ENCODE results near the gene SRPX.

Gene SRPX

GRCh38 chrX:38175139-38175538, 45.5 kb downstream of the SRPX start:
- H2AFZ ChIP-seq (ENCODE audit: low read length), result no peak overlapping the region
- peaks cover 0 to 10% (median 0%) of the 10 kb centered on the region in 3 experiments for H3K27me3 ChIP-seq (ENCODE audit: control insufficient read depth in 3 of 3, insufficient read depth in 3 of 3, low read depth in 1 of 3, low read length in 3 of 3)
- H3K18ac ChIP-seq (ENCODE audit: low read length), result no peak overlapping the region
- H4K8ac ChIP-seq (ENCODE audit: low read depth, low read length), result no peak overlapping the region
- H3K9me3 ChIP-seq (replicated peaks in 1 of 2; ENCODE audit: control insufficient read depth in 2 of 2, insufficient read depth in 1 of 2, low read depth in 1 of 2, low read length in 2 of 2), result no peaks in the 10 kb centered on the region
- no peak overlapping the region for H2BK120ac ChIP-seq (ENCODE audit: low read depth, low read length)
- no peak overlapping the region for H3K23ac ChIP-seq (ENCODE audit: low read depth, low read length, poor library complexity)
- H3K36me3 ChIP-seq (replicated peaks in 1 of 2; ENCODE audit: control insufficient read depth in 2 of 2, insufficient read depth in 2 of 2, low read length in 2 of 2), result no peaks in the 10 kb centered on the region
- no peak overlapping the region for H2BK12ac ChIP-seq (ENCODE audit: low read length)
- peaks cover 0 to 1% of the 10 kb centered on the region in 2 donors for H3K4me1 ChIP-seq (ENCODE audit: control insufficient read depth in 2 of 2, insufficient read depth in 1 of 2, low read depth in 1 of 2, low read length in 2 of 2)
- WGBS, 2 donors (ENCODE audit: extremely low coverage in 2 of 2, insufficient read length in 2 of 2, insufficient replicate concordance in 1 of 2), result no CpG with 5 or more reads among the region's 3 CpGs
- no peak overlapping the region for H3K27ac ChIP-seq (replicated peaks; ENCODE audit: low read length)
- DNase-seq (ENCODE audit: low spot score), result peak; percentile 41
- H3K4ac ChIP-seq (ENCODE audit: low read length), result no peak overlapping the region
- no peak overlapping the region for H2AK5ac ChIP-seq (ENCODE audit: low read depth, low read length)
- H2BK15ac ChIP-seq (ENCODE audit: low read length), result no peak overlapping the region
- no peak overlapping the region for H3K9ac ChIP-seq (ENCODE audit: low read depth, low read length, poor library complexity)
- no peak overlapping the region for H3K4me3 ChIP-seq (ENCODE audit: low read length in 2 of 2)
- no peak overlapping the region for H4K91ac ChIP-seq (ENCODE audit: low read depth, low read length, poor library complexity)
- H3K14ac ChIP-seq (ENCODE audit: low read length), result no peak overlapping the region
- H2BK5ac ChIP-seq (ENCODE audit: low read length), result no peak overlapping the region
- H3K79me1 ChIP-seq (ENCODE audit: low read depth, low read length), result no peaks in the 10 kb centered on the region
- no peak overlapping the region for H3K4me2 ChIP-seq (ENCODE audit: insufficient read depth, low read length, poor library complexity, severe bottlenecking)

GRCh38 chrX:38172596-38172995, 48.1 kb downstream of the SRPX start:
- H2AK5ac ChIP-seq (ENCODE audit: low read depth, low read length), result no peak overlapping the region
- no peak overlapping the region for H3K4me2 ChIP-seq (ENCODE audit: insufficient read depth, low read length, poor library complexity, severe bottlenecking)
- H4K8ac ChIP-seq (ENCODE audit: low read depth, low read length), result no peak overlapping the region
- H2BK5ac ChIP-seq (ENCODE audit: low read length), result no peak overlapping the region
- H3K4me3 ChIP-seq (ENCODE audit: low read length in 2 of 2), result no peak overlapping the region
- H3K27me3 ChIP-seq (ENCODE audit: control insufficient read depth in 3 of 3, insufficient read depth in 3 of 3, low read depth in 1 of 3, low read length in 3 of 3), result peaks cover 0 to 4% (median 0%) of the 10 kb centered on the region in 3 experiments
- H2BK15ac ChIP-seq (ENCODE audit: low read length), result no peak overlapping the region
- no peaks in the 10 kb centered on the region for H3K9me3 ChIP-seq (replicated peaks in 1 of 2; ENCODE audit: control insufficient read depth in 2 of 2, insufficient read depth in 1 of 2, low read depth in 1 of 2, low read length in 2 of 2)
- DNase-seq (ENCODE audit: low spot score), result no peak
- WGBS, 2 donors (ENCODE audit: extremely low coverage in 2 of 2, insufficient read length in 2 of 2, insufficient replicate concordance in 1 of 2), result no CpG with 5 or more reads among the region's 3 CpGs
- H3K14ac ChIP-seq (ENCODE audit: low read length), result no peak overlapping the region
- no peak overlapping the region for H2BK120ac ChIP-seq (ENCODE audit: low read depth, low read length)
- no peak overlapping the region for H3K4ac ChIP-seq (ENCODE audit: low read length)
- no peak overlapping the region for H4K91ac ChIP-seq (ENCODE audit: low read depth, low read length, poor library complexity)
- H3K27ac ChIP-seq (replicated peaks; ENCODE audit: low read length), result no peak overlapping the region
- peaks cover 0 to 1% of the 10 kb centered on the region in 2 donors for H3K4me1 ChIP-seq (ENCODE audit: control insufficient read depth in 2 of 2, insufficient read depth in 1 of 2, low read depth in 1 of 2, low read length in 2 of 2)
- H3K36me3 ChIP-seq (replicated peaks in 1 of 2; ENCODE audit: control insufficient read depth in 2 of 2, insufficient read depth in 2 of 2, low read length in 2 of 2), result no peaks in the 10 kb centered on the region
- no peak overlapping the region for H2AFZ ChIP-seq (ENCODE audit: low read length)
- no peak overlapping the region for H3K23ac ChIP-seq (ENCODE audit: low read depth, low read length, poor library complexity)
- H3K9ac ChIP-seq (ENCODE audit: low read depth, low read length, poor library complexity), result no peak overlapping the region
- no peaks in the 10 kb centered on the region for H3K79me1 ChIP-seq (ENCODE audit: low read depth, low read length)
- H2BK12ac ChIP-seq (ENCODE audit: low read length), result no peak overlapping the region
- no peak overlapping the region for H3K18ac ChIP-seq (ENCODE audit: low read length)

GRCh38 chrX:38170556-38170955, 50.1 kb downstream of the SRPX start:
- Histone ChIP-seq H3K27me3 (ENCODE audit: control insufficient read depth in 3 of 3, insufficient read depth in 3 of 3, low read depth in 1 of 3, low read length in 3 of 3) (no peaks in the 10 kb centered on the region), H4K91ac (ENCODE audit: low read depth, low read length, poor library complexity) (no peak overlapping the region), H2BK120ac (ENCODE audit: low read depth, low read length) (no peak overlapping the region), H3K9ac (ENCODE audit: low read depth, low read length, poor library complexity) (no peak overlapping the region), H3K9me3 (replicated peaks in 1 of 2; ENCODE audit: control insufficient read depth in 2 of 2, insufficient read depth in 1 of 2, low read depth in 1 of 2, low read length in 2 of 2) (no peaks in the 10 kb centered on the region), H2BK5ac (ENCODE audit: low read length) (no peak overlapping the region), H3K4ac (ENCODE audit: low read length) (no peak overlapping the region), H3K79me1 (ENCODE audit: low read depth, low read length) (no peaks in the 10 kb centered on the region), H2AFZ (ENCODE audit: low read length) (no peak overlapping the region), H3K14ac (ENCODE audit: low read length) (no peak overlapping the region), H3K4me3 (ENCODE audit: low read length in 2 of 2) (no peak overlapping the region), H2BK15ac (ENCODE audit: low read length) (no peak overlapping the region), H4K8ac (ENCODE audit: low read depth, low read length) (no peak overlapping the region), H2AK5ac (ENCODE audit: low read depth, low read length) (no peak overlapping the region), H3K23ac (ENCODE audit: low read depth, low read length, poor library complexity) (no peak overlapping the region), H3K18ac (ENCODE audit: low read length) (no peak overlapping the region), H3K4me2 (ENCODE audit: insufficient read depth, low read length, poor library complexity, severe bottlenecking) (no peak overlapping the region), H3K4me1 (ENCODE audit: control insufficient read depth in 2 of 2, insufficient read depth in 1 of 2, low read depth in 1 of 2, low read length in 2 of 2) (peaks cover 0 to 1% of the 10 kb centered on the region in 2 donors), H2BK12ac (ENCODE audit: low read length) (no peak overlapping the region), H3K27ac (replicated peaks; ENCODE audit: low read length) (no peak overlapping the region), H3K36me3 (replicated peaks in 1 of 2; ENCODE audit: control insufficient read depth in 2 of 2, insufficient read depth in 2 of 2, low read length in 2 of 2) (no peaks in the 10 kb centered on the region)
- no CpG with 5 or more reads among the region's 1 CpG for WGBS, 2 donors (ENCODE audit: extremely low coverage in 2 of 2, insufficient read length in 2 of 2, insufficient replicate concordance in 1 of 2)
- no peak for DNase-seq (ENCODE audit: low spot score)

- Histone ChIP-seq H3K36me3 (replicated peaks in 1 of 2; ENCODE audit: control insufficient read depth in 2 of 2, insufficient read depth in 2 of 2, low read length in 2 of 2) (no peaks in the 10 kb centered on the region), H2AFZ (ENCODE audit: low read length) (no peak overlapping the region), H3K4me2 (ENCODE audit: insufficient read depth, low read length, poor library complexity, severe bottlenecking) (no peak overlapping the region), H3K27ac (replicated peaks; ENCODE audit: low read length) (no peak overlapping the region), H2AK5ac (ENCODE audit: low read depth, low read length) (no peak overlapping the region), H3K27me3 (ENCODE audit: control insufficient read depth in 3 of 3, insufficient read depth in 3 of 3, low read depth in 1 of 3, low read length in 3 of 3) (no peaks in the 10 kb centered on the region), H3K9ac (ENCODE audit: low read depth, low read length, poor library complexity) (no peak overlapping the region), H3K14ac (ENCODE audit: low read length) (no peak overlapping the region), H2BK5ac (ENCODE audit: low read length) (no peak overlapping the region), H3K18ac (ENCODE audit: low read length) (no peak overlapping the region), H3K9me3 (replicated peaks in 1 of 2; ENCODE audit: control insufficient read depth in 2 of 2, insufficient read depth in 1 of 2, low read depth in 1 of 2, low read length in 2 of 2) (no peaks in the 10 kb centered on the region), H2BK15ac (ENCODE audit: low read length) (no peak overlapping the region), H3K4me1 (ENCODE audit: control insufficient read depth in 2 of 2, insufficient read depth in 1 of 2, low read depth in 1 of 2, low read length in 2 of 2) (peaks cover 0 to 1% of the 10 kb centered on the region in 2 donors), H3K4me3 (ENCODE audit: low read length in 2 of 2) (no peak overlapping the region), H4K8ac (ENCODE audit: low read depth, low read length) (no peak overlapping the region), H2BK120ac (ENCODE audit: low read depth, low read length) (no peak overlapping the region), H4K91ac (ENCODE audit: low read depth, low read length, poor library complexity) (no peak overlapping the region), H3K23ac (ENCODE audit: low read depth, low read length, poor library complexity) (no peak overlapping the region), H3K79me1 (ENCODE audit: low read depth, low read length) (no peaks in the 10 kb centered on the region), H3K4ac (ENCODE audit: low read length) (no peak overlapping the region), H2BK12ac (ENCODE audit: low read length) (no peak overlapping the region)
- no peak for DNase-seq (ENCODE audit: low spot score)
- no CpG with 5 or more reads among the region's 2 CpGs for WGBS, 2 donors (ENCODE audit: extremely low coverage in 2 of 2, insufficient read length in 2 of 2, insufficient replicate concordance in 1 of 2)
These were observed 54.1 kb downstream of the SRPX start for GRCh38 chrX:38166478-38167083.
